NCI-H526 (cell line): ENCODE measurements around the gene SLC39A6.

ENCODE experiments used
- DNase-seq, 2 experiments: peaks; one replicate each; lab custom pipeline; 2025; lab: John Stamatoyannopoulos, UW

The SLC39A6 gene

GRCh38 chr18:36058674-36059073 is 70.5 kb downstream of the SLC39A6 start:
- DNase-seq: no peak
